Measurements from ENCODE around the gene ANKRD63. TPM values are rescaled to one million over a fixed set of nuclear protein-coding genes. Genes with fewer than 3 reads are reported as not detected.

ANKRD63 gene
- total RNA-seq, 1 experiment from 2014 or later, result 2.5 TPM

DNA sequence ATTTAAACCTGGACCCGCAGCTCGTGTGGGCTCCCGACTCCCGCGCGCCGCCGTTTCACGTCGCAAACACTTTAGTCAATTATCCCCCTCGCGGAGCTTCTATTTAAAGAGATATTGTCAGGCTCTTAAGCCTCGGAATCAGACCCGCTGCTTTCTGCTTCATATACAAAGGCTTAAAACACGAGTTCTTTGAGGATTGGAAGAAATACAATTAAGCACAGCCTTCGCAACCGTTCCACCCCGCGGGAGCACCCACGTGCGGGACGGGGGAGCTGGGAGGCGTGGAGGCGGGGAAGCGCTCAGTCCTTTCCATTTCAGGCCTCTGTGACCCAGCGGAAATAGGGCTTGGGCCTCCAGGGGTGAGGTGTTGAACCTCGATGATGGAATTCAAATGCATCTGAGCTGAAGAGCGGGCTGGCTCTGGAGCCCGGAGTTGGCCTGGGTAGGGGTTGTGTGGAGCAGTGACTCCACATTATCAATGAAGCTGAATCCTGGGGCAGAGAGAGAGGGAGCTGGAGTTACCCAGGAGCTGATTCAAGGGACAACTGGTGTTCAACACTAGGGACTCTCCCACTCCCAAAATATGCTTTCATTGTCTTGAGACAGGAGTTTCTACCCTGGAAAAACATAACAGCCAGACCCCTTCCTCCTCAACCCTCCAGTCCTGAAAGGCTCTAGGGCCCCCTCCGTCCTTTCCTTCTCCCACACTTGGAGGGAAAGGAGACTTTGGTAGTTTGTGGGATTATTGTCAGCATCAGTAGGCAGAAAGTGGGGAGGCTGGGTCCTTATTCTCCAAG is 2.4 kb downstream of the ANKRD63 start:
- ChIA-PET POLR2A (ENCODE audit: low non-redundant PET) (interaction anchor here (0.7 kb wide), 1 partner anchor 59 kb away, joined by 4 read pairs; no protein-coding TSS in a partner anchor), CTCF (interaction anchor here (0.6 to 2.2 kb wide), 5 partner anchors 9 to 235 kb away, joined by 4 to 12 read pairs (median 6); no protein-coding TSS in a partner anchor)
- intact Hi-C loops (cut with micrococcal nuclease; ENCODE audit: unreplicated experiment), result no loop called here
- BruUV-seq (replicated peaks), result no TSS peak
- no peak for TF ChIP-seq EZH2 (IDR thresholded peaks at IDR 0.05; ENCODE audit: borderline replicate concordance, low read depth, low read length, poor library complexity, severe bottlenecking)
- TF ChIP-seq, protein P1, sequence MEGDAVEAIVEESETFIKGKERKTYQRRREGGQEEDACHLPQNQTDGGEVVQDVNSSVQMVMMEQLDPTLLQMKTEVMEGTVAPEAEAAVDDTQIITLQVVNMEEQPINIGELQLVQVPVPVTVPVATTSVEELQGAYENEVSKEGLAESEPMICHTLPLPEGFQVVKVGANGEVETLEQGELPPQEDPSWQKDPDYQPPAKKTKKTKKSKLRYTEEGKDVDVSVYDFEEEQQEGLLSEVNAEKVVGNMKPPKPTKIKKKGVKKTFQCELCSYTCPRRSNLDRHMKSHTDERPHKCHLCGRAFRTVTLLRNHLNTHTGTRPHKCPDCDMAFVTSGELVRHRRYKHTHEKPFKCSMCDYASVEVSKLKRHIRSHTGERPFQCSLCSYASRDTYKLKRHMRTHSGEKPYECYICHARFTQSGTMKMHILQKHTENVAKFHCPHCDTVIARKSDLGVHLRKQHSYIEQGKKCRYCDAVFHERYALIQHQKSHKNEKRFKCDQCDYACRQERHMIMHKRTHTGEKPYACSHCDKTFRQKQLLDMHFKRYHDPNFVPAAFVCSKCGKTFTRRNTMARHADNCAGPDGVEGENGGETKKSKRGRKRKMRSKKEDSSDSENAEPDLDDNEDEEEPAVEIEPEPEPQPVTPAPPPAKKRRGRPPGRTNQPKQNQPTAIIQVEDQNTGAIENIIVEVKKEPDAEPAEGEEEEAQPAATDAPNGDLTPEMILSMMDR (conservative IDR thresholded peaks at IDR 0.05; ENCODE audit: low read depth, low read length), result no peak
- H3K27me3 ChIP-seq (replicated peaks; ENCODE audit: insufficient read depth, low read depth, low read length, poor library complexity), result no peaks in the 10 kb centered on the region
- H3K36me3 ChIP-seq (ENCODE audit: insufficient read depth, low read length, poor library complexity, severe bottlenecking), result no peaks in the 10 kb centered on the region
- peaks cover 54% of the 10 kb centered on the region for H3K4me1 ChIP-seq (ENCODE audit: insufficient read depth, low read length, poor library complexity, severe bottlenecking)
- H3K4me3 ChIP-seq (ENCODE audit: low read depth, low read length, poor library complexity, severe bottlenecking), result peak overlapping the region; percentile 29
- DNase-seq (ENCODE audit: low spot score), result peak; percentile 48
- H3K27ac ChIP-seq (ENCODE audit: low read depth, low read length, poor library complexity, severe bottlenecking), result no peak overlapping the region
- H3K9me3 ChIP-seq (ENCODE audit: low read depth, low read length, poor library complexity, severe bottlenecking), result no peaks in the 10 kb centered on the region

DNA sequence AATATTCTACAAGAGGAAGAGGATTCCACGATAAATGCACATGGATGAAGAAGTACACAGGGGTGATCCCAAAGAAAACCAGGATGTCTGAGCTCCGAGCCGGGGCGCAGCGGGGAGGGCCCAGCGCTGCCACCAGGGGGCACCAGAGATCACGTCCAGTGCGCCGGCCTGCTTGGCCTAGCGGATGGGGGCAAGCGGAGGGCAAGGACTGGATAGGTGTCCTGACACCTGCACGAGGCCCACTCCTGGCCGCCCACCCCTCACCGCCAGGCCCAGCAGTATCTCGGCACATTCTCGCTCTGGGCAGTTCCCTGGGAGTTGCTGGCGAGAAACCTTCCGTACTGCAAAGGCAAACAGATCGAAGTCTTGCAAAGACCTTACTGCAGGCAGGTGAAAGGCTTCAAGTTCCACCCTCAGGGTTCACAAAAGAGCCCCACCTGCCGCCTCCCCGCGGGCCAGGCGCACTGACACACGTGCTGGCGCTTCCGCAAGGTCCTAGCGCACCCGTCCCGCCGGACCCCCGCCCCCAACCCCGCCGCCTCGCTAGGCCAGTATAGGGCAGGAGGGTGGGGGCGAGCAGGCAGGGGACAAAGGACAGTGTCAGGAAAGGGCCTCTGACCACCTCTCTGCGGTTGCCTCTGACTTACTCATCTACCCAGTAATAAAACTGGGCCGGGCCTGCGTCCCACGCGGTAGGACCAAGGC is 3.3 kb downstream of the ANKRD63 start:
- H3K4me3 ChIP-seq (ENCODE audit: low read depth, low read length, poor library complexity, severe bottlenecking), result peak overlapping the region; percentile 29
- DNase-seq (ENCODE audit: low spot score), result peak; percentile 70
- H3K36me3 ChIP-seq (ENCODE audit: insufficient read depth, low read length, poor library complexity, severe bottlenecking), result no peaks in the 10 kb centered on the region
- TF ChIP-seq, protein P1 (conservative IDR thresholded peaks at IDR 0.05; ENCODE audit: low read depth, low read length), result peak; percentile 99
- no peak for TF ChIP-seq EZH2 (IDR thresholded peaks at IDR 0.05; ENCODE audit: borderline replicate concordance, low read depth, low read length, poor library complexity, severe bottlenecking)
- no peaks in the 10 kb centered on the region for H3K27me3 ChIP-seq (replicated peaks; ENCODE audit: insufficient read depth, low read depth, low read length, poor library complexity)
- POLR2A ChIA-PET (ENCODE audit: low non-redundant PET), result interaction anchor here (0.7 kb wide), 1 partner anchor 58 kb away, joined by 4 read pairs; no protein-coding TSS in a partner anchor
- intact Hi-C loops (cut with micrococcal nuclease; ENCODE audit: unreplicated experiment), result loop anchor here (1.0 to 10.0 kb wide), 7 partner anchors 31 to 1575 kb away; no protein-coding TSS in a partner anchor
- H3K4me1 ChIP-seq (ENCODE audit: insufficient read depth, low read length, poor library complexity, severe bottlenecking), result peaks cover 46% of the 10 kb centered on the region
- H3K9me3 ChIP-seq (ENCODE audit: low read depth, low read length, poor library complexity, severe bottlenecking), result no peaks in the 10 kb centered on the region
- no TSS peak for BruUV-seq (replicated peaks)
- CTCF ChIA-PET, result interaction anchor here (0.5 to 2.2 kb wide), 15 partner anchors 10 to 251 kb away, joined by 3 to 25 read pairs (median 6); partner anchors contain the start of gene CCDC9B
- no peak overlapping the region for H3K27ac ChIP-seq (ENCODE audit: low read depth, low read length, poor library complexity, severe bottlenecking)

DNA sequence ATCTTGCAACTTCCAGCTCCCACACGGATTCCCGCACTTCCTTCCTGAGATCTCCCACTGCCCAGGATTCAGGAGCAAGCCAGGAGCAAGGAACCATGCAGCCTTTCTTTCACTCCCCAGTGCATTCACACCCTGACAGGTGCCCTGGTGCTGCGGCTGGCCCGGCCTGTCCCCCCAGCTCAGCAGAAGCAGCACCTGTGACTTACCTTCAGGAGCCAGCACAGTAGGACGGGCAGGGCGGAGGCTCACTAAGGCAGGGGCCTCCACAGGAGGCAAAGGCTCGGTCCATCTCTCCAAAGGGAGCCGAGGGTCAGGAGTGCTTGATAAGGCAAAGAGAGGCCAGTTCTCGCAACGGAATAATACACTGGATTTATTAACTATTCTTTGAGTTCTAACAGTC is 4.8 kb downstream of the ANKRD63 start:
- intact Hi-C loops (cut with micrococcal nuclease; ENCODE audit: unreplicated experiment), result loop anchor here (2.0 to 10.0 kb wide), 5 partner anchors 145 to 1573 kb away; no protein-coding TSS in a partner anchor
- H3K4me1 ChIP-seq (ENCODE audit: insufficient read depth, low read length, poor library complexity, severe bottlenecking), result peaks cover 42% of the 10 kb centered on the region
- BruUV-seq (replicated peaks), result no TSS peak
- peak overlapping the region; percentile 39 for H3K27ac ChIP-seq (ENCODE audit: low read depth, low read length, poor library complexity, severe bottlenecking)
- DNase-seq (ENCODE audit: low spot score), result no peak
- no peak overlapping the region for H3K4me3 ChIP-seq (ENCODE audit: low read depth, low read length, poor library complexity, severe bottlenecking)
- TF ChIP-seq EZH2 (IDR thresholded peaks at IDR 0.05; ENCODE audit: borderline replicate concordance, low read depth, low read length, poor library complexity, severe bottlenecking), result no peak
- TF ChIP-seq, protein P1 (conservative IDR thresholded peaks at IDR 0.05; ENCODE audit: low read depth, low read length), result no peak
- H3K36me3 ChIP-seq (ENCODE audit: insufficient read depth, low read length, poor library complexity, severe bottlenecking), result no peaks in the 10 kb centered on the region
- CTCF ChIA-PET, result interaction anchor here (1.2 to 2.2 kb wide), 3 partner anchors 13 to 61 kb away, joined by 4 to 25 read pairs (median 9); partner anchors contain the start of gene CCDC9B
- H3K27me3 ChIP-seq (replicated peaks; ENCODE audit: insufficient read depth, low read depth, low read length, poor library complexity), result no peaks in the 10 kb centered on the region
- H3K9me3 ChIP-seq (ENCODE audit: low read depth, low read length, poor library complexity, severe bottlenecking), result no peaks in the 10 kb centered on the region
- POLR2A ChIA-PET (ENCODE audit: low non-redundant PET), result no interaction called here

Data from A673 (cell line).